Endothelial cell of umbilical vein (primary cell): ENCODE measurements around the gene TMEM108. TPM values are rescaled to one million over a fixed set of nuclear protein-coding genes. Genes with fewer than 3 reads are reported as not detected.

Source experiments
- BruUV-seq: library from RNA; stranded (reverse); fragments of 400-500 nt; replicated peaks from 2 replicates; lab custom pipeline; 2021; lab: Mats Ljungman, UMichigan
- CTCF ChIA-PET: fragments of 300-600, 350-600 bp; sonication (Branson Sonifier 250); formaldehyde crosslinking; loops from one replicate; lab custom pipeline; 2021; ENCODE audit warnings: antibody characterized with exemption, inconsistent platforms; lab: Charles Lee
- POLR2A ChIA-PET: fragments of 300-600, 350-600 bp; sonication (Branson Sonifier 250); formaldehyde crosslinking; loops from one replicate; lab custom pipeline; 2021; ENCODE audit warnings: antibody characterized with exemption, inconsistent platforms; lab: Charles Lee
- DNase-seq: peaks from one replicate; pipeline ENCODE4 v3.0.0-alpha.2; 2011; ENCODE audit warnings: low read depth, low spot score
- FAIRE-seq: peaks from 2 replicates; lab custom pipeline; 2011; peaks lifted over from hg19 to GRCh38; lab: Jason Lieb, UNC
- H2AFZ ChIP-seq: 2 replicates; pipeline ENCODE4 v1.6.0; 2012; ENCODE audit warnings: low read depth, low read length, control low read depth, inconsistent platforms
- H3K27ac ChIP-seq: 2 replicates; pipeline ENCODE4 v1.5.1; 2011; ENCODE audit warnings: low read depth, mild to moderate bottlenecking, control low read depth, low read length, moderate library complexity; ENCODE audit not compliant: insufficient read depth
- H3K27me3 ChIP-seq, 2 experiments: 2 replicates each; pipeline versions ENCODE4 v1.6.0 to v1.6.1; 2011; ENCODE audit warnings: low read length in 2 of 2, mixed read lengths in 1 of 2; ENCODE audit not compliant: control insufficient read depth in 2 of 2, insufficient read depth in 2 of 2
- H3K36me3 ChIP-seq, 2 experiments: 2 replicates in 1 of 2; 3 replicates in 1 of 2; pipeline ENCODE4 v1.5.1; 2011; ENCODE audit warnings: low read length in 2 of 2, mild to moderate bottlenecking in 1 of 2, moderate library complexity in 1 of 2; ENCODE audit not compliant: control insufficient read depth in 2 of 2, insufficient read depth in 2 of 2; ENCODE audit errors: extremely low read depth in 1 of 2
- H3K4me1 ChIP-seq: 3 replicates; pipeline ENCODE4 v1.5.1; 2011; ENCODE audit warnings: mild to moderate bottlenecking, low read length; ENCODE audit not compliant: control insufficient read depth, insufficient read depth; ENCODE audit errors: extremely low read depth
- H3K4me2 ChIP-seq: 2 replicates; pipeline ENCODE4 v1.6.1; 2011; ENCODE audit warnings: low read length, control low read depth, mixed read lengths; ENCODE audit not compliant: insufficient read depth
- H3K4me3 ChIP-seq, 3 experiments: fragments of 200-600 bp in 1 of 3; sonication (generic), shearing (Covaris generic) in 1 of 3; replicated peaks in 1 of 3; 2 replicates each; pipeline ENCODE4 v1.5.1; 2011 to 2016; ENCODE audit warnings: control low read depth in 3 of 3, low read length in 3 of 3, mild to moderate bottlenecking in 2 of 3, inconsistent platforms in 1 of 3, low read depth in 1 of 3, moderate library complexity in 1 of 3; ENCODE audit not compliant: insufficient read depth in 1 of 3
- H3K79me2 ChIP-seq: 2 replicates; pipeline ENCODE4 v1.6.0; 2012; ENCODE audit warnings: low read length, inconsistent platforms; ENCODE audit not compliant: control insufficient read depth, insufficient read depth
- H3K9ac ChIP-seq: replicated peaks from 2 replicates; pipeline ENCODE3; 2011; ENCODE audit warnings: low read length, control low read depth; ENCODE audit not compliant: insufficient read depth; ENCODE audit errors: extremely low read depth
- H3K9me1 ChIP-seq: replicated peaks from 3 replicates; pipeline ENCODE4 v1.6.0; 2011; ENCODE audit warnings: mild to moderate bottlenecking, low read length; ENCODE audit not compliant: control insufficient read depth, insufficient read depth; ENCODE audit errors: extremely low read depth
- H3K9me3 ChIP-seq: replicated peaks from 2 replicates; pipeline ENCODE4 v1.5.1; 2012; ENCODE audit warnings: low read length, inconsistent platforms; ENCODE audit not compliant: control insufficient read depth, insufficient read depth
- H4K20me1 ChIP-seq: replicated peaks from 2 replicates; pipeline ENCODE3; 2011; ENCODE audit warnings: mild to moderate bottlenecking, low read length; ENCODE audit not compliant: control insufficient read depth, insufficient read depth; ENCODE audit errors: extremely low read depth
- CTCF ChIP-seq, 2 donors: IDR thresholded peaks; 1 replicate in 1 of 2; 2 replicates in 1 of 2; pipeline ENCODE4 v1.5.1; 2011; ENCODE audit warnings: low read length in 2 of 2, mild to moderate bottlenecking in 2 of 2, moderate library complexity in 2 of 2, control low read depth in 1 of 2, inconsistent platforms in 1 of 2, low read depth in 1 of 2; ENCODE audit not compliant: insufficient read depth in 1 of 2; ENCODE audit errors: extremely low read depth in 1 of 2
- EZH2 ChIP-seq: IDR thresholded peaks from 2 replicates; pipeline ENCODE4 v1.6.1; 2012; ENCODE audit warnings: borderline replicate concordance, low read depth, mild to moderate bottlenecking, moderate library complexity, low read length, inconsistent platforms; ENCODE audit not compliant: severe bottlenecking
- FOS ChIP-seq: IDR thresholded peaks from 2 replicates; pipeline ENCODE4 v1.6.1; 2011; ENCODE audit warnings: mild to moderate bottlenecking, low read length, moderate library complexity, borderline replicate concordance; ENCODE audit not compliant: insufficient read depth
- GATA2 ChIP-seq: IDR thresholded peaks from 2 replicates; pipeline ENCODE4 v1.7.0; 2011; ENCODE audit warnings: low read depth, mild to moderate bottlenecking, moderate library complexity, mixed read lengths, low read length; ENCODE audit not compliant: insufficient read length, insufficient read depth
- JUN ChIP-seq: IDR thresholded peaks from 2 replicates; pipeline ENCODE4 v1.6.1; 2011; ENCODE audit warnings: borderline replicate concordance, low read depth; ENCODE audit not compliant: insufficient read length, insufficient read depth
- MAX ChIP-seq: IDR thresholded peaks from 2 replicates; pipeline ENCODE4 v1.6.1; 2011; ENCODE audit not compliant: insufficient read depth, insufficient read length
- MYC ChIP-seq: IDR thresholded peaks from one replicate; pipeline ENCODE4 v1.6.1; 2011; ENCODE audit warnings: mild to moderate bottlenecking, low read depth, low read length
- POLR2A ChIP-seq: IDR thresholded peaks from 2 replicates; pipeline ENCODE4 v1.6.1; 2012; ENCODE audit warnings: low read depth, mild to moderate bottlenecking, control low read depth, low read length
- POLR2AphosphoS5 ChIP-seq: IDR thresholded peaks from 2 replicates; pipeline ENCODE4 v1.6.1; 2012; ENCODE audit warnings: low read depth, mild to moderate bottlenecking, control low read depth, low read length, moderate library complexity; ENCODE audit not compliant: insufficient read depth
- dilution Hi-C: fragments of 300-500 bp; cut with MboI; formaldehyde crosslinking; loops from one replicate; pipeline ENCODE4 v1.15.0; 2019; ENCODE audit warnings: low sequenced_read_pairs; ENCODE audit not compliant: extremely low pct_ligation_motif_present
- intact Hi-C: fragments of 100-400 bp; cut with micrococcal nuclease; formaldehyde crosslinking; loops from one replicate; pipeline ENCODE4 v1.10.0; 2022
- polyA plus RNA-seq, 4 experiments: library from polyadenylated mRNA; depleted of rRNA in 3 of 4; stranded (reverse) in 3 of 4; unstranded in 1 of 4; fragments of >200 nt; gene quantifications; 2 replicates each; pipeline versions ENCODE4 v1.2.1 to v1.2.3, GENCODE V29; 2011 to 2012; ENCODE audit warnings: missing spikeins in 1 of 4
- total RNA-seq: library from RNA; stranded (reverse); gene quantifications from 2 replicates; pipeline ENCODE4 v1.2.3, GENCODE V29; 2021

Gene TMEM108
- total and polyA plus RNA-seq, 2 donors (not counting 3 experiments of a cell fraction or from before 2014, with no cell fraction given), result 0.40 to 1.1 TPM

- TF ChIP-seq GATA2 (no peak), EZH2 (no peak), MAX (no peak), FOS (no peak), CTCF (IDR thresholded peaks at IDR 0.05; ENCODE audit: extremely low read depth in 1 of 2, insufficient read depth in 1 of 2, low read depth in 1 of 2, low read length in 2 of 2) (no peak), POLR2AphosphoS5 (no peak), JUN (no peak), MYC (no peak), POLR2A (no peak)
- intact Hi-C loops (loop anchor here (1.0 kb wide), 2 partner anchors 336 to 651 kb away; no protein-coding TSS in a partner anchor), dilution Hi-C loops (no loop called here)
- POLR2A ChIA-PET, result no interaction called here
- no peak for DNase-seq
- Histone ChIP-seq H3K4me3 (no peak overlapping the region), H3K4me1 (no peaks in the 10 kb centered on the region), H3K27ac (no peak overlapping the region), H3K79me2 (no peaks in the 10 kb centered on the region), H4K20me1 (no peaks in the 10 kb centered on the region), H3K36me3 (no peaks in the 10 kb centered on the region), H3K27me3 (no peaks in the 10 kb centered on the region), H3K9ac (no peak overlapping the region), H3K9me1 (no peaks in the 10 kb centered on the region), H3K4me2 (no peak overlapping the region), H2AFZ (no peak overlapping the region), H3K9me3 (no peaks in the 10 kb centered on the region)
- no peak for FAIRE-seq
- BruUV-seq, result no TSS peak
- CTCF ChIA-PET, result interaction anchor here (0.6 to 19.2 kb wide), 6 partner anchors 9 to 646 kb away, joined by 3 to 528 read pairs (median 5); no protein-coding TSS in a partner anchor
Observed at GRCh38 chr3:133376810-133377209, 338.6 kb downstream of the TMEM108 start.
